ENCODE measurements around the gene TWIST1.

TWIST1 gene

GRCh38 chr7:19112274-19113001 is 5.0 kb downstream of the TWIST1 start:
- no peak for DNase-seq

GRCh38 chr7:19111474-19112273 is 5.8 kb downstream of the TWIST1 start:
- DNase-seq, result no peak

- no peak for DNase-seq
These were observed 6.7 kb downstream of the TWIST1 start for GRCh38 chr7:19110776-19111175.

GRCh38 chr7:19110026-19110730 is 7.3 kb downstream of the TWIST1 start:
- no peak for DNase-seq

GRCh38 chr7:19109000-19109946 is 8.2 kb downstream of the TWIST1 start:
- DNase-seq, result no peak

GRCh38 chr7:19107356-19108146 is 9.9 kb downstream of the TWIST1 start:
- DNase-seq, result no peak

- DNase-seq, result no peak
These were observed 10.4 kb downstream of the TWIST1 start for GRCh38 chr7:19107081-19107355.

- no peak for DNase-seq
These were observed 11.0 kb downstream of the TWIST1 start for GRCh38 chr7:19106241-19107080.

- no peak for DNase-seq
These were observed 11.9 kb downstream of the TWIST1 start for GRCh38 chr7:19105546-19105945.

GRCh38 chr7:19104811-19105210 is 12.6 kb downstream of the TWIST1 start:
- DNase-seq, result no peak

GRCh38 chr7:19102884-19103283 is 14.6 kb downstream of the TWIST1 start:
- DNase-seq, result no peak

GRCh38 chr7:19101909-19102308 is 15.5 kb downstream of the TWIST1 start:
- DNase-seq, result no peak

GRCh38 chr7:19101472-19101871 is 16.0 kb downstream of the TWIST1 start:
- no peak for DNase-seq

GRCh38 chr7:19099924-19100323 is 17.5 kb downstream of the TWIST1 start:
- DNase-seq, result no peak

- DNase-seq, result no peak
These were observed 18.2 kb downstream of the TWIST1 start for GRCh38 chr7:19099194-19099593.

GRCh38 chr7:19098510-19098909 is 18.9 kb downstream of the TWIST1 start:
- no peak for DNase-seq

GRCh38 chr7:19097165-19098055 is 20.0 kb downstream of the TWIST1 start:
- no peak for DNase-seq

GRCh38 chr7:19095353-19095860 is 22.0 kb downstream of the TWIST1 start:
- no peak for DNase-seq

- DNase-seq, result no peak
These were observed 22.7 kb downstream of the TWIST1 start for GRCh38 chr7:19094598-19095352.

All from amniotic stem cell (primary cell).